Measurements from ENCODE around the gene TMC3. TPM values are rescaled to one million over a fixed set of nuclear protein-coding genes. Genes with fewer than 3 reads are reported as not detected.
A peak's percentile ranks its signal among the peaks of the same experiment; 100 is the strongest.

Gene TMC3
- total RNA-seq, 2 experiments from 2014 or later, result not detected

DNA sequence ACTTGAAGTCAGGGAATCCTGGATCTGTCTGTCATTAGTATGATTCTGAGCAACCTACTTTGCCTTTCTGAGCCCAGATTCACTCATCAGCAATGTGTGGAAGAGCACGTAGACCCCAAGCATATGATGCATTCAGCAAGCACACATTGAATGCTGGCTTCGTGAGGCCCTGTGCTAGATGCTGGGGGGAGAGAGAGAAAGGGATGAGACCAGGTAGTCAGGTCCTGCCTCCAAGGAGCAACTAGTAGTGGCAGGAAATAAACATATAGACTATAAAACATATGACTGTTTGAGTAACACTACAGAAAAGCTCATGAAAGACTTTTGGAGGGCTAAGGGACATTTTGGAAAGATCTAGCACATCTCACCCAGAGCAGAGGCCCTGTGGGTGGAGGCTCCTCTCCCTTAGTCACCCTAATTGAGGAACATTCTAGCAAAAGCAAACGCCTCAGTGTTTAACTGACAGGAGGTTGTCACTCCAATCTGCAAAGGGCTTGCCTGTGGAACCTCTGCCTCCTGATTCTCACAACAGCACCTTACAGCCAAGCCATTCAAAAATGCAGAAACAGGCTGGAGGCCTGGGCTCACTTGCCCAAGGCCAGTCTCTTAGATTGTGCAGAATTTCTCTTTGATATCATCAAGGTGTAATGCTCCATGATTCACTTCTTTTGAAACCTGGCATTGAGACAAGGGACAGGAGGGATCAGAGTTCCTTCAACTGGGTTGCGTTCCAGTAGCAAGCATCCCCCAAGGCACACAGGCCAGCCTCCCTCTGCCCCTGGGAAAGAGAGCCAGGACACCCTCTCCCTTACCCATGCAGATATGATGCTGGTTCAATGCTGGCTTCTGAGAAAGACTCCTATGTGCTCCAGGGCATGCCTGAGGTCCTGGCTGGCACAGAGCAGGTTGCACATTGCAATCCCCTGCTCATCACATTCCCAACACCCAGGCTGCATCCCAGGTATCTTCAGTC lies 76.1 kb downstream of the TMC3 start:
- Mint-ChIP-seq H3K36me3 (ENCODE audit: low read depth) (peaks cover 69% of the 10 kb centered on the region), H3K4me1 (peaks cover 64% of the 10 kb centered on the region), H3K4me3 (peak overlapping the region; percentile 98), H3K27me3 (no peaks in the 10 kb centered on the region), H3K27ac (peak overlapping the region; percentile 96), H3K9me3 (no peaks in the 10 kb centered on the region)
- DNase-seq, result no peak
- ChIA-PET CTCF (interaction anchor here (0.6 to 5.5 kb wide), 4 partner anchors 23 to 32 kb away, joined by 3 to 35 read pairs (median 19); partner anchors contain the start of gene STARD5), POLR2A (interaction anchor here (0.6 to 4.7 kb wide), 8 partner anchors 8 to 110 kb away, joined by 3 to 35 read pairs (median 4); partner anchors contain the start of gene STARD5)

DNA sequence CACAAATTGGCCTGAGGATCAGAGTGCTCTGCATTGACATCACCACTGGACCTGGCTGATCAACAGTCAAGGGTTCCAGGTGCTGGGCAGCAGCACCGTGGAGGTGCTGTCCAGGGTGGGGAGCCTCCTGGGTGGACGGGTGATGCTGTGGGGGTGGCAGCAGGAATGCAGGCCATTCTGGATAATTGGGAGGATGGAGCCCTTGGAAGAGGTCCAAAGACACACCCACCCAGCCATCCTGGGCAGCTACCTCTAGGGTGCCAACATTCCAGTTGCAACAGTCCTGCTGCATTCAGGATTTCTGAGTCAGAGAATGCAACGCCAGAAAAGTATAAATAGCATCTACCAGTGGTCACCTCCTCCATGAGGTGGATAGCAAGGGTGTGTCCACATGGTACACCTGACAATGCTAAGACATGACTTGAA lies 76.9 kb downstream of the TMC3 start:
- H3K36me3 Mint-ChIP-seq (ENCODE audit: low read depth), result peaks cover 62% of the 10 kb centered on the region
- no peak for DNase-seq
- ChIA-PET CTCF (interaction anchor here (1.0 to 2.3 kb wide), 8 partner anchors 10 to 296 kb away, joined by 3 to 8 read pairs (median 6); partner anchors contain the start of gene STARD5), POLR2A (interaction anchor here (0.6 to 5.9 kb wide), 13 partner anchors 8 to 309 kb away, joined by 3 to 40 read pairs (median 4); partner anchors contain the start of genes STARD5 and TLNRD1)
- H3K4me3 Mint-ChIP-seq, result peak overlapping the region; percentile 98
- peak overlapping the region; percentile 96 for H3K27ac Mint-ChIP-seq
- H3K4me1 Mint-ChIP-seq, result peaks cover 64% of the 10 kb centered on the region
- H3K9me3 Mint-ChIP-seq, result no peaks in the 10 kb centered on the region
- no peaks in the 10 kb centered on the region for H3K27me3 Mint-ChIP-seq

DNA sequence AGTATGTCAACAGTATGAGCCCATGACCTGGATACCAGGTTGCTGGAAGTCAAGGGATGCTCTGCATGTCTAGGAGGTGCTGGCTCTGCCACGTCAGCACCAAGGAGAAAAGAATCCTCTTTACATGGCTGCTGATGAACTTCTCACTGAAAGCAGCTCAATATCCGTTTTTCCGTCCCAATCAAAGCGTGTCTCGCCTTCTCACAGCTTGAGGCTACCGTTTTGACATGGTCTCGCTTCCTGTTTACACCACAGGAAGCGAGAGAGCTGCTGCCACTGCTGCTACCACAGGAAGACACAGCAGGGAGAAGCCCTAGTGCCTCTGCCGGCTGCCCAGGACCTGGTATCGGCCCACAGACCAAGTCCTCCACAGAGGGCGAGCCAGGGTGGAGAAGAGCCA lies 77.3 kb downstream of the TMC3 start:
- H3K36me3 Mint-ChIP-seq (ENCODE audit: low read depth), result peaks cover 57% of the 10 kb centered on the region
- peak; percentile 87 for DNase-seq
- POLR2A ChIA-PET, result interaction anchor here (0.6 to 5.9 kb wide), 13 partner anchors 9 to 308 kb away, joined by 3 to 40 read pairs (median 4); partner anchors contain the start of genes STARD5 and TLNRD1
- CTCF ChIA-PET, result interaction anchor here (1.0 to 2.3 kb wide), 8 partner anchors 9 to 295 kb away, joined by 3 to 8 read pairs (median 6); partner anchors contain the start of gene STARD5
- no peaks in the 10 kb centered on the region for H3K27me3 Mint-ChIP-seq
- peaks cover 64% of the 10 kb centered on the region for H3K4me1 Mint-ChIP-seq
- no peaks in the 10 kb centered on the region for H3K9me3 Mint-ChIP-seq
- peak overlapping the region; percentile 96 for H3K27ac Mint-ChIP-seq
- H3K4me3 Mint-ChIP-seq, result peak overlapping the region; percentile 98

DNA sequence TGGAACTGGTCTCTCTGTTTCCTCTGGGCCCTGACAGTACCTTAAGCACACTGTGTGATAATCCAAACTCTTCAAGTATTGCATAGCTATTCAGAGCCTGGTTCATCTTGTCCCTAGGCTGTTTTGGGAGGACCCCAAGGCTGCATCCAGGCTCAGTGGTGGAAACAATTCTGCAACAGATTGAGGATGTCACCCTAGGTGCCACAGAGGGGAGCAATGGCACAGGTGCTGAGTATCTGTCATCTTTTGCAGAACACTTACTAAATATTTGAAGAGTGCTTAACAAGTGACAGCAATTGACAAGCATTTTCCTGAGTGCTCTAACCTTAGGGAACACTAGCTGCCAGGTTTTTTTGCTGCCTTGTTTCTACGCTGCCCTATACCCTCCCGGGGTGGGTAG lies 77.8 kb downstream of the TMC3 start:
- no peaks in the 10 kb centered on the region for H3K9me3 Mint-ChIP-seq
- CTCF ChIA-PET, result interaction anchor here (1.0 to 2.3 kb wide), 8 partner anchors 9 to 295 kb away, joined by 3 to 8 read pairs (median 6); partner anchors contain the start of gene STARD5
- H3K27me3 Mint-ChIP-seq, result no peaks in the 10 kb centered on the region
- no peak for DNase-seq
- H3K36me3 Mint-ChIP-seq (ENCODE audit: low read depth), result peaks cover 52% of the 10 kb centered on the region
- POLR2A ChIA-PET, result interaction anchor here (0.7 to 5.9 kb wide), 13 partner anchors 9 to 308 kb away, joined by 3 to 40 read pairs (median 4); partner anchors contain the start of genes STARD5 and TLNRD1
- peak overlapping the region; percentile 98 for H3K4me3 Mint-ChIP-seq
- H3K27ac Mint-ChIP-seq, result peak overlapping the region; percentile 96
- H3K4me1 Mint-ChIP-seq, result peaks cover 64% of the 10 kb centered on the region

DNA sequence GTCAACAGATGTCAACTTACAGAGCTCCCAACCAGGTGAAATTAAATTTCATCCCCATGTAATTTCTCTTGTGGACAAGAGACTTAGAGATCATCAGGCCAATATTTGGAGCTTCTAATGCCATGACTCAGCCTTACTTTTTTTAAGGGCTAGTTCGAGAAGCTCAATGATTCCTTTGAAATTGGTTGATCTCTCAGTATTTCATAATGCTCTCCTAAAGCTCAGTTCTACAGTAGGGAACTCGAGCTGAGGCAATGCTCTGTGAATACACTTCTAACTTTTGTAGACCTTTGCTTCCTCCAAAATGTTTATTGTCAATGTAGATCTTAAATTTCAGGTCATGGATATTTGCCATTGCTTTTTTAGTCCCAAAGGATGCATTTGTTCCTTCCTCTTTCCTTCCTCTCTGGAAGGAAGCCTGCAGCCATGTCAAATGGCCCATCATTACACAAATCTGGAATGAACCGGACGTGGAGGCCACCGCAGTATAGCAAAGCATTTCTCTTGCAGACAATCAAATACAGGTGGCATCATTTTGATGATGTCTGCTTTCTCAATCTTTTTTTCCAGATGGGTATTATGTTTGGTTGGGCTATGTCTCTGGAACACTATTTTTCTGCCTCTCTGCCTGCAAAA lies 78.4 kb downstream of the TMC3 start:
- H3K27me3 Mint-ChIP-seq, result no peaks in the 10 kb centered on the region
- H3K36me3 Mint-ChIP-seq (ENCODE audit: low read depth), result peaks cover 46% of the 10 kb centered on the region
- H3K4me1 Mint-ChIP-seq, result peaks cover 62% of the 10 kb centered on the region
- H3K4me3 Mint-ChIP-seq, result peak overlapping the region; percentile 98
- CTCF ChIA-PET, result interaction anchor here (1.2 to 2.5 kb wide), 5 partner anchors 8 to 294 kb away, joined by 3 to 11 read pairs (median 7); partner anchors contain the start of gene STARD5
- H3K9me3 Mint-ChIP-seq, result no peaks in the 10 kb centered on the region
- DNase-seq, result no peak
- H3K27ac Mint-ChIP-seq, result peak overlapping the region; percentile 96
- POLR2A ChIA-PET, result interaction anchor here (1.1 to 5.9 kb wide), 5 partner anchors 8 to 296 kb away, joined by 4 to 48 read pairs (median 31); partner anchors contain the start of gene TLNRD1

DNA sequence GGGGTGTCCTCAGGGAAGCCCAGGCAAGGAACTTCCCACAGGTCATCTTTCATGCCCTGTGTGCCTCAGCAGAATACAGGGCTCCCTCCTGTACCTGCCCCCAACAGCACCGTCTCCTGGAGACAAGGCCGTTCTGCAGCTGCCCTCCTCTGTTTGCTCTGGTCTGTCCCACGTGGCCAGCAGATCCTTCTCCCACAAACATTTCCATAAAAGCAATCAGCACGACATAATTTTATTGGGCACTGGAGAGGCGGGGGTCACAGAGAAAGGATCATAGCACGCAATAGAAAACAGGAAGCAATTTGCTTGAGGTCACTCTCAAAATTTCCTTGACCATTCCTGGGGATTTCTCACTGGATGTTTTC lies 79.5 kb downstream of the TMC3 start:
- Mint-ChIP-seq H3K9me3 (no peaks in the 10 kb centered on the region), H3K36me3 (ENCODE audit: low read depth) (peaks cover 35% of the 10 kb centered on the region), H3K27me3 (no peaks in the 10 kb centered on the region), H3K4me1 (peaks cover 64% of the 10 kb centered on the region), H3K4me3 (peak overlapping the region; percentile 61), H3K27ac (peak overlapping the region; percentile 96)
- ChIA-PET POLR2A (interaction anchor here (0.7 to 5.9 kb wide), 11 partner anchors 8 to 304 kb away, joined by 3 to 48 read pairs (median 4); partner anchors contain the start of gene TLNRD1), CTCF (interaction anchor here (1.5 to 2.5 kb wide), 3 partner anchors 15 to 28 kb away, joined by 4 to 11 read pairs (median 6); no protein-coding TSS in a partner anchor)
- no peak for DNase-seq

DNA sequence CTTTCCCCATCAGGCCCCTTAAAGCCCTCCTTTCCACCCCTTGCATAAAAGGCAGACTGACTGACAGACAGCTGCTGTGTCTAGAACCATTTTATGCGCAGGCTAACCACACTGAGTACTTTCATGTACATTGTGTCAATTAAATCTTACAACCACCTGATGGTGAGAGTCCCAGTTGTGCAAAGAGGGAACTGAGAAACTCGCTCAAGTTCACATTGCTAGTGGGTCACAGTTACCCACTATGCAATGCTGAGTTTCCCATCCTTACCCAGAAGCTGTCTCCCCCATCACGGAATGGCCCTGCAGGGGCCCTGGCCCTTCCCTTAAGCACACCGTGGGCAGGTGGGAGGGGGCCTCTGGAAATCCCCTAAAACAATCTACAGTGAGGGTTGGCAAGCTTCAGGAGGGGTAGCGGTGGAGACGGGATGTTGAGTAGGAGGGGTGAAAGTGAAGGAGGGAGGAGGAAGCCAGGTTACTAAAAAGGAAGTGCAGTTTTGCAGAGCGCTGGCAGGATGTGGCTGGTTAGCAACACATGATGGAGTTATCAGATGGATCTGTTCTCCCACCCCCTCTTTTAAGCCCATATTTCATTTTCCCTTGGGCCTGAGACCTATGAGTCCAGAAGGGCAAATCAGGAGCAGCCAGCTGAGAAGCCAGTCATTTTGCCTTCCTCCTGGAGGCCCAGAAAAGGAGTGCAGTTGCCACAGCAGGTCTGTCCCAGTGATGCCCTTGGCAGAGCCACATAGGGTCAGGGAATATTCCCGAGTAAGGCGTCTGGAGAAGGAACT lies 80.1 kb downstream of the TMC3 start:
- Mint-ChIP-seq H3K4me3 (peak overlapping the region; percentile 61), H3K4me1 (peaks cover 64% of the 10 kb centered on the region), H3K27me3 (no peaks in the 10 kb centered on the region), H3K9me3 (no peaks in the 10 kb centered on the region), H3K36me3 (ENCODE audit: low read depth) (peaks cover 29% of the 10 kb centered on the region), H3K27ac (peak overlapping the region; percentile 96)
- ChIA-PET POLR2A (interaction anchor here (0.7 to 5.9 kb wide), 12 partner anchors 8 to 303 kb away, joined by 3 to 48 read pairs (median 4); partner anchors contain the start of gene TLNRD1), CTCF (interaction anchor here (1.2 to 2.6 kb wide), 5 partner anchors 8 to 30 kb away, joined by 3 to 11 read pairs (median 6); partner anchors contain the start of gene STARD5)
- DNase-seq, result peak; percentile 80

DNA sequence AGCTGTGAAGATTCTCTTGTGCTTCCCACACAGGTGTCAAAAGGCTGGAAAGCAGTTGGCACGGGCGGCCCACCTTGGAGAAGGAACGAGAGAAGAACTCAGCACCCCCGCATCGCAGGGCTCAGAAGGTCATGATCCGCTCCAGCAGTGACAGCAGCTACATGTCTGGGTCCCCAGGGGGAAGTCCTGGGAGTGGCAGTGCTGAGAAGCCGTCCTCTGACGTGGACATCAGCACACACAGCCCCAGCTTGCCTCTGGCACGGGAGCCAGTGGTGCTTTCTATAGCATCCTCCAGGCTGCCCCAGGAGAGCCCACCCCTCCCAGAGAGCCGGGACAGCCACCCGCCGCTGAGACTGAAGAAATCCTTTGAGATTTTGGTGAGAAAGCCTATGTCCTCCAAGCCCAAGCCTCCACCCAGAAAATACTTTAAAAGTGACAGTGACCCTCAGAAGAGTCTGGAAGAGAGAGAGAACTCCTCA lies 81.5 kb downstream of the TMC3 start:
- H3K9me3 Mint-ChIP-seq, result peaks cover 3% of the 10 kb centered on the region
- H3K36me3 Mint-ChIP-seq (ENCODE audit: low read depth), result peaks cover 20% of the 10 kb centered on the region
- ChIA-PET POLR2A (interaction anchor here (0.9 to 5.9 kb wide), 7 partner anchors 7 to 293 kb away, joined by 3 to 48 read pairs (median 5); partner anchors contain the start of genes STARD5 and TLNRD1), CTCF (interaction anchor here (1.1 to 3.1 kb wide), 5 partner anchors 9 to 31 kb away, joined by 3 to 25 read pairs (median 7); partner anchors contain the start of gene STARD5)
- H3K4me3 Mint-ChIP-seq, result peak overlapping the region; percentile 65
- H3K27me3 Mint-ChIP-seq, result no peaks in the 10 kb centered on the region
- peak overlapping the region; percentile 96 for H3K27ac Mint-ChIP-seq
- H3K4me1 Mint-ChIP-seq, result peaks cover 70% of the 10 kb centered on the region
- peak; percentile 54 for DNase-seq

DNA sequence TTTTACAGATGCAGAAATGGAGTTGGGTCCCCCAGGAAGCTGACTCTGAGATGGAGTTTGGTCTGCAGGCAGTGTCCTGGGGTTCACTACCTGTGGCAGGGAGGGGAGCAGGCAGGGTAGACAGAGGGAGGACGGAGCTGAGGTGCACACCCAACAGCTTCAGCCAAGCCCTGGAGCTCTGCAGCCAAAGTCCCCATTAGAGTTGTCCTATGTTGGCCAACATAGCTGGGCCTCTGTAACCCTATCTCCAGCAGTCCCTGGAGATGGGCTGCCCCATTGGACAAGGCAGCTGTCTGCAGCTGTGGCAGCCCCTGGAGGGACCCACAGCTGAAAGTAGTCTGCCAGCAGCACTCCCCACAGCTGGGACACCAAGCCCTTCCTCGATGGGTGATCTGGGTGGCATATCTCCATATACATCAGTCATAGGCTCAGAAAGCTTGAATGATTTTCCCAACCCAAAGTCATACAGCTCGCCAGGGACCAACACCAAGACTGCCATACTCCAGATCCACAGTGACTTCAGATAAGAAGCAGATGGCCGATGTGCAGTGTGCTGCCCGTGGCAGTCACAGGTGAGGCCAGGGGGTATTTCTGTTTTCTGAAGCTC lies 82.0 kb downstream of the TMC3 start:
- H3K4me3 Mint-ChIP-seq, result peak overlapping the region; percentile 65
- no peak for DNase-seq
- ChIA-PET POLR2A (interaction anchor here (0.9 to 5.9 kb wide), 6 partner anchors 8 to 292 kb away, joined by 3 to 48 read pairs (median 6); partner anchors contain the start of genes STARD5 and TLNRD1), CTCF (interaction anchor here (0.7 to 3.1 kb wide), 7 partner anchors 8 to 136 kb away, joined by 3 to 25 read pairs (median 4); no protein-coding TSS in a partner anchor)
- H3K9me3 Mint-ChIP-seq, result peaks cover 4% of the 10 kb centered on the region
- H3K27me3 Mint-ChIP-seq, result no peaks in the 10 kb centered on the region
- H3K27ac Mint-ChIP-seq, result peak overlapping the region; percentile 96
- peaks cover 16% of the 10 kb centered on the region for H3K36me3 Mint-ChIP-seq (ENCODE audit: low read depth)
- H3K4me1 Mint-ChIP-seq, result peaks cover 76% of the 10 kb centered on the region

DNA sequence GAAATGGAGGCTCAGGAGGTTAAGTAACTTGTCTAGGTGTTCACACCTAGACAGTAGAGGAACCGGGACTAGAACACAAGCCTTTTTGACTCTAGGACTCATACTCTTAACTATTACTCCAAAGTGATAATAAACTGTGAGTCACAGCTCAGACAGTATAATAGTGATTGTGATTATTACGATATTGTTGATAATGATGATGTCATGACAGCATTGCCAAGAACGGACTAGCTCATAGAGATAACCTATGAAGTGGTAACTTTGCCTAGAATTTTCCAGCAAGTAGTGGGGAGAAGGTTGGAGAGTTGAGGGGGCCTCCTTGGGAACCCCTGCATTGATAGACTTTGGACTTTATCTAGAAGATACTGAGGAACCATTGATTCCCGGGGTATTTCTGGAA lies 84.1 kb downstream of the TMC3 start:
- no peak for DNase-seq
- ChIA-PET CTCF (interaction anchor here (1.2 to 3.1 kb wide), 3 partner anchors 9 to 23 kb away, joined by 3 to 25 read pairs (median 21); no protein-coding TSS in a partner anchor), POLR2A (interaction anchor here (0.8 to 1.5 kb wide), 2 partner anchors 9 to 10 kb away, joined by 5 read pairs; no protein-coding TSS in a partner anchor)
- no peak overlapping the region for H3K27ac Mint-ChIP-seq
- H3K4me1 Mint-ChIP-seq, result peaks cover 78% of the 10 kb centered on the region
- no peaks in the 10 kb centered on the region for H3K27me3 Mint-ChIP-seq
- no peak overlapping the region for H3K4me3 Mint-ChIP-seq
- H3K36me3 Mint-ChIP-seq (ENCODE audit: low read depth), result peaks cover 10% of the 10 kb centered on the region
- peaks cover 6% of the 10 kb centered on the region for H3K9me3 Mint-ChIP-seq

DNA sequence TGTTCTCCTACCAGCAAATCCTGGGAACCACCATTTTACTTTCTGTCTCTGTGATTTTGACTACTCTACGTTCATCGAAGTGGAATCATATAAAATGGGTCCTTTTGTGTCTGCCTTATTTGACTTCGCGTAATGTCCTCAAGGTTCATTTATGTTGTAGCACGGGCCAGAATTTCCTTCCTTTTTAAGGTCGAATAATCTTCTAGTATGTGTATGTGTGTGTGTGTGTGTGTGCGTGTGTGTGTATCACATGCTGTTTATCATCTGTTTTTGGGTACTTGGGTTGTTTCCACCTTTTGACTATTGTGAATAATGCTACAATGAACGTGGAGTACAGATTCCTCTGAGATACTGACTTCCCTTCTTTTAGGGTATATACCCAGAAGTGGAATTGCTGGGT lies 85.4 kb downstream of the TMC3 start:
- Mint-ChIP-seq H3K4me1 (peaks cover 69% of the 10 kb centered on the region), H3K27ac (no peak overlapping the region), H3K36me3 (ENCODE audit: low read depth) (peaks cover 8% of the 10 kb centered on the region), H3K4me3 (no peak overlapping the region), H3K9me3 (peaks cover 6% of the 10 kb centered on the region), H3K27me3 (no peaks in the 10 kb centered on the region)
- CTCF ChIA-PET, result no interaction called here
- DNase-seq, result no peak
- POLR2A ChIA-PET, result no interaction called here
